GM19238 (cell line): ENCODE results near the gene KISS1R.

Experiments
- DNase-seq: peaks from one replicate; pipeline ENCODE4 v3.0.0; 2011; ENCODE audit warnings: low spot score; ENCODE audit not compliant: insufficient read length

KISS1R gene

DNA sequence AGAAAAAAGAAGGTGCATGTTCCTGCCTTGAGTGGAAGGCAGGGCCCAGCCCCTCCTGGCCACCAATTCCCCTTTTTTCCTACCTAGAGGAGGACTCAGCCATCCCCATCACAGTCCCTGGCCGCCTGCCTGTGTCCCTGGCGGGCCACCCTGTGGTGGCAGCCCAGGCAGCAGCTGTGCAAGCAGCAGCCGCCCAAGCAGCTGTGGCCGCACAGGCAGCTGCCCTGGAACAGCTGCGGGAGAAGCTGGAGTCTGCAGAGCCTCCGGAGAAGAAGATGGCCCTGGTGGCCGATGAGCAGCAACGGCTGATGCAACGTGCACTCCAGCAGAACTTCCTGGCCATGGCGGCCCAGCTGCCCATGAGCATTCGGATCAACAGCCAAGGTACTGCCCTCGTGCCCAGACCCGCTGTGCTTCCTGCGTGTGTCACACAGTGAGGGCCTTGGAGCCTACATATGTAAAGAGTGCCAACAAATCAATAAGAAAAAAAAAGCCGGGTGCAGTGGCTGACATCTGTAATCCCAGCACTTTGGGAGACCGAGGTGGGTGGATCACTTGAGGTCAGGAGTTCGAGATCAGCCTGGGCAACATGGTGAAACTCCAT, 49.5 kb downstream of the KISS1R start:
- no peak for DNase-seq
